GM21447 (cell line): ENCODE results near the gene HTT.
A peak's percentile ranks its signal among the peaks of the same experiment; 100 is the strongest.

Experiments used
- ATAC-seq: cut with Tn5 transposase; IDR thresholded peaks from one replicate; pipeline ENCODE4 v1.9.1; 2021; ENCODE audit not compliant: unreplicated experiment

The HTT gene

DNA sequence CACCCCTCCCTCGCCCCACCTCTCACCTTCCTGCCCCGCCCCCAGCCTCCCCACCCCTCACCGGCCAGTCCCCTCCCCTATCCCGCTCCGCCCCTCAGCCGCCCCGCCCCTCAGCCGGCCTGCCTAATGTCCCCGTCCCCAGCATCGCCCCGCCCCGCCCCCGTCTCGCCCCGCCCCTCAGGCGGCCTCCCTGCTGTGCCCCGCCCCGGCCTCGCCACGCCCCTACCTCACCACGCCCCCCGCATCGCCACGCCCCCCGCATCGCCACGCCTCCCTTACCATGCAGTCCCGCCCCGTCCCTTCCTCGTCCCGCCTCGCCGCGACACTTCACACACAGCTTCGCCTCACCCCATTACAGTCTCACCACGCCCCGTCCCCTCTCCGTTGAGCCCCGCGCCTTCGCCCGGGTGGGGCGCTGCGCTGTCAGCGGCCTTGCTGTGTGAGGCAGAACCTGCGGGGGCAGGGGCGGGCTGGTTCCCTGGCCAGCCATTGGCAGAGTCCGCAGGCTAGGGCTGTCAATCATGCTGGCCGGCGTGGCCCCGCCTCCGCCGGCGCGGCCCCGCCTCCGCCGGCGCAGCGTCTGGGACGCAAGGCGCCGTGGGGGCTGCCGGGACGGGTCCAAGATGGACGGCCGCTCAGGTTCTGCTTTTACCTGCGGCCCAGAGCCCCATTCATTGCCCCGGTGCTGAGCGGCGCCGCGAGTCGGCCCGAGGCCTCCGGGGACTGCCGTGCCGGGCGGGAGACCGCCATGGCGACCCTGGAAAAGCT is at the start of gene HTT, which contains the start of gene HTT-AS:
Gene HTT, plus strand, starts transcription at position 604 of the 768 bp plus-strand sequence. Its CDS starts 145 bp downstream, at position 749.
Gene HTT-AS, minus strand, starts transcription at position 461 of the 768 bp plus-strand sequence.
- peak; percentile 61 for ATAC-seq

DNA sequence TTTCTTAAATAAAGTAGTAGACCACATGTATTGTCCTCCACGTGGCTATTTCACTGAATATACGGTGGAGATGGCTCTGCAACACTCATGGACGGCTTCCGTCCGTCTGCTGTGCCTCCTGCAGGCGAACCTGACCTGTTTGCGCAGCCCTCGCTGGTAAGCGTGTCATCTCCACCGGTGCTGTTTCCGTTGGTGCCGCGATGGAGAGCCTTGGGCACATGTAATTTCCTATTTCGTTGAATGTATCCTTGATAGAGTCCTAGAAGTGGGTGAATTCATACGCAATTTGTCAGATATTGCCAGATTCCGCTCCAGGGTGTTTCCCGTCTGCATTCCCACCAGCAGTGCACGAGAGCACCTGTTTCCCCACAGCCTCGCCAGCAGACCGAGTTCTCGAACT is 48.6 kb upstream of the HTT start:
- ATAC-seq = no peak

DNA sequence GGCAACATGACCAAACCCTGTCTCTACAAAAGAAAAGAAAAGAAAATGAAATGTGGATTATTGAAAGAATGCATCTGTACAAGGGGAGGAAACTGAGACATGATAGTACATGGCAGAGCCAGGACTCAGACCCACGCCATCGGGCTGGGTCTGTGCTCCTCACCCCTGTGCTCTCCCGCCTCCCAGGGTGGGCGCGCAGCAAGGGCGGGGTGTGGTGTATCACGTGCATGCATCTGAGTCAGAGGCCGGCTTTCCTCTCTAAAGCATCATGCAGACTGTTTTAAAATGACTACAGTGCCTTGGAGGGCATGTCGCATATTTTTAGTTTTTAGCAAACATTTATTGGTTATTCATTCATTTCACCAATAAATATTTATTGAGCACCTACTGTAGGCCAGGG is 47.9 kb upstream of the HTT start:
- ATAC-seq = no peak

DNA sequence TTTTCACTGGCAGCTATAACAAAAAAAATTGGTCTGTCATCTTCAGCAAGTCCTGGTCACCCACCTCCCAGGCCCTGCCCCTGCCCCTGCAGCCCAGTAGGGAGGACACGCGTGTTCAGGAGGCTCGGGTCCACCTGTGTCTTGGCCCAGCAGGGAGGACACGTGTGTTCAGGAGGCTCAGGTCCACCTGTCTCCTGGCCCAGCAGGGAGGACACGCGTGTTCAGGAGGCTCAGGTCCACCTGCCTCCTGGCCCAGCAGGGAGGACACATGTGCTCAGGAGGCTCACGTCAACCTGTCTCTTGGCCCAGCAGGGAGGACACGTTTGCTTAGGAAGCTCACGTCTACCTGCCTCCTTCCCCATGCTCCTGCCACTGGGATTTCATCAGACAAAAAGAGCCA is 45.0 kb upstream of the HTT start:
- no peak for ATAC-seq

DNA sequence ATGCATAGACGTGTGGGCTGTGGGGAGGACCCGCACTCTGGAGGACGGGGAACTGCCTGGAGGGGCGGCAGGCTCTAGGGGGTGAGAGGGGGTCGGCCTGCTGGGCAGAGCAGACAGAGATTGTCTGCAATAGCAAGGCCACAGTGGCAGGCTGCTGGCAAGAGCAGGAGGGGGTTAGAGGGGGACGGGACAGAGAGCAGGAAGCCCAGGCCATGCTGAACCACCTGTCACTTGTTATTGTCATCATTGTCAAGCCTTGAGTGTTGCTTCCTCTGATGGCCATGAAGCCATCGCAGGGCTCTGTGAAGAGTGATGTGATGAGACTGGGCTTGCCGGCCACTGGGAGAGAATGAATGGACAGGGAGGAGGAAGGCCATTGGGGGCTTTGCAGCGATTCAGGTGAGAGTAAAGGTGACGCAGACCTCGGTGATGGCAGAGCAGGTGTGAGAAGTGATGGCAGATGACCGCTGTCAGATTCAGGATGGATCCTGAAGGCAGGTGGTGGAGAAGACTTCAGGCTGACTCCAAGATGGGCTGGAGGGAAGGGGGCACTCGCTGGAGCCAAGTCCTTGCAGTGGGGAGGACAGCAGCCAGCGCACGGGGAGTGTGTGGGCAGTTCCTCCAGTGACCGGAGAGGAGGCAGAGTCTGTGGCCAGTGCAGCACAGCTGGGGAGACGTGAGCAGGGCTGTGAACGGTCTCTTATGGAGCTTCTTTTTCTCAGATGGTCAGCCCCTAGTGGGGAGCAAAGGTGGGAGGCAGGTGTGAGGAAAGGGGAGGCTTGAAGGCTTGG is 43.7 kb upstream of the HTT start:
- no peak for ATAC-seq

DNA sequence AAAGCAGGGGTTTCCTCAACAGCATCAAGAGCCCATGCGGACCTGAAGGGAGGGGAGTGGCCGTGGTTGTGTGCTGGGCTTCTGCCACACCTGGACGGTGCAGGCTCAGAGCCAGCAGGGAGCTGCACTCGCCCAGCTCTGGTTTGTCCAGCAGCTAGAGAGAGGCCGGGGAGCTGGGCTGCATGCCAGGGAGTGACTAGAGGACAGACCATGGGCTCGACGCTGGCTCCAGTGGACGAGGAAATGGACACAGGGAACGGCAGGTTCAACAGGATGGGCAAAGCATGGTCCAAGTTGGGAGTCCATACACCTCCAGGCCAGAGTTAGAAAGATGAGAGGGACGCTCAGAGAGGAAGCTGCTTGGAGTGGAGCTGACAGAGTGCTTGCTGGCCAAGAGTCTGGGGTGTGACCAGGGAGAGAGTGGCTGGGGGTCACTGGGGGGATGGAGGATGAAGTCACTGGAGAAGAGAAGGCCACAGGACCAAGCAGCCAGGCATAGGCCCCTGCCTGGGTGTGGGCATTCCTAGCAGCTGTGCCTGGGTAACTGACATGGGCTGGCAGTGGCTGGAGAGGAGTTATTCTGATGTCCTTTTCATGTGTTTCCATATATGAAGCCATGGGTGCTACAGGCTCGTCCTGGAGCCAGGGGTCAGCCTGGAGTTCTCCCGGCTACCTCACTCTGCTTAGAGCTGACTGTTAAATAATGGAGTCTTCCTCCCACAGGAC is 43.0 kb upstream of the HTT start:
- ATAC-seq = no peak

DNA sequence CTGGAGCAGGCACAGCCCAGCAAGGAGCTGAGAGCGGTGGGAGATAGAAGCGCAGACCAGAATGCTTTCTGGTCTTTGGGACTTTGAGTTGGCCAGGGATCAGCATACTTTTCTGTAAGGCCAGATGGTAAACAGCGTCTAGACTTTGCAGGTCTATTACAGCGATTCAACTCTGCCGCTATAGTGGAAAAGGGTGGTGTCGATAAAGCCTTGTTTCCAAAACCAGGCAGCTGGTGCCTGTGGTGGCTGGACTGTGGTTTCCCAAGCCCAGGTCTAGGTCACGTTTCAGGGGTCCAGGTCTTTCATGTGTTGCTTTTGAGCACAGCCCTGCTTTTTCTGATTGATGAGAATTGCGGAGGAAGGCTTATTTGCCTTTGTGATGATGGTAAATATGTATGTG is 40.2 kb upstream of the HTT start:
- no peak for ATAC-seq

DNA sequence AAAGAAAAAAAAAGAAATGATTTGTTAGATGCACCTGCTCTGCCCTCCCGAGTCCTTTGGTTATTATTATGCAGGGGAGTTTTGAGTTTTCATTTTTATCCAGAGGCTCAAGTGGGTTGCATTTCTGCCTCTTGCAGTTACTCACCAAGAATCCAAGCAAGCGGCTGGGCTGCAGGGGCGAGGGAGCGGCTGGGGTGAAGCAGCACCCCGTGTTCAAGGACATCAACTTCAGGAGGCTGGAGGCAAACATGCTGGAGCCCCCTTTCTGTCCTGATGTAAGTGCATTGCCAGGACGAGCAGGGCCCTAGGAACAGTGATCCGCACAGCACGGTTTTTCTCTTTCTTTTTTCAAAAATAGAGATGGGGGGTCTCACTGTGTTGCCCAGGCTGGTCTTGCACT is 39.2 kb upstream of the HTT start:
- ATAC-seq = no peak

DNA sequence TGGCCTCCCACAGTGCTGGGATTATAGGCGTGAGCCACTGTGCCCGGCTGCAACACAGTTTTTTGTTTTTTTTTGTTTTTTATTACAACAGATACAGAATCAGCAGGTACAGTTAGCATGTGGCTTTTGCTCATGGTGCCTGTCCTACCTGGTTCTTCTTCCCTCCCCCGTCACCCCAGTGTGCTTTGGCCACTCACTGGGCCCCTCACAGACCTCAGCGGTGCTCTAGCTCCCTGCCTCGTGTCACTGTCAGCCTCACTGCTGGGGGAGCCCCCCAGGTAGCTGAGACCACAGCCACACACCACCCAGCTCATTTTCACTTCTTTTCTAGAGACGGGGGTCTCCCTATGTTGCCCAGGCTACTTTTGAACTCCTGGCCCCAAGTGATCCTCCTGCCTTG is 38.8 kb upstream of the HTT start:
- no peak for ATAC-seq

DNA sequence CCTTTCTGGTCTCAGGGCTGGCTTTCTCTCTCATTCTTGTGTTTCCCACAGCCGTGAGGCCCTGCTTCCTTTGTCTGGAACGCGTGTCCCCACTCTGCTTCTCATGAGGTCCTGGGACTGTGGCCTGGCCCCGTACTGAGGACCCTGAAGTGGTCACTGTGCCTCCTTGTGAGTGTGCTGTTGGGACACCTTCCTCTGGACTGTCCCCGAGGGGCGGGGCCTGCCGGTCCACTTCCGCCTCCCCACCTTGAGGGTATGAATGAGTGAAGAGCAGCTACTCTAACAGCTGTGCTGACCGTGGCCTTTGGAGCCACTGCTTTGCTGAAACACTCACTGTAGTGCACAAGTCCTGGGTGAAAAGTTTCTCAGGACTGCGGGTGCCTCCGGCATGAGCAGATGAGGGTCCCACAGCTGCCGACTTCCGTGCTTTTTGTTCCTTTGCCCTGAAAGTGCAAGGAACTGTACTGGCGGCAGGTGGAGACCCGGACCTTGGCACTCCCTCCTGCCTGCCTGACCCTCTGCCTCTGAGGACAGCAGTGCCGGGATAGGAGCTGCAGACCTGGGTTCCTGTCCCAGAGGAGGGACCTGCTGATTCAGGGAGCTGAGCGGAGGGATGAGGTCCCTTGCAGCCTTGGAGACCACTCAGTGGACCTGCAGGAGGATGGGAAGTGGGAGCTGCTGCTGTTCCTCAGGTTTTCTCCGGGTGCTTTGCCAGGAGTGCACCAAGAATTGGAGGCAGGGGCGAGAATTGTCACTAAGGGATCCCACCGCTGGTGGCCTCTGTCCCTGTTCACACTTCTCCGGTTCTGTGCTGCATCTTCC is 38.1 kb upstream of the HTT start:
- ATAC-seq = no peak

DNA sequence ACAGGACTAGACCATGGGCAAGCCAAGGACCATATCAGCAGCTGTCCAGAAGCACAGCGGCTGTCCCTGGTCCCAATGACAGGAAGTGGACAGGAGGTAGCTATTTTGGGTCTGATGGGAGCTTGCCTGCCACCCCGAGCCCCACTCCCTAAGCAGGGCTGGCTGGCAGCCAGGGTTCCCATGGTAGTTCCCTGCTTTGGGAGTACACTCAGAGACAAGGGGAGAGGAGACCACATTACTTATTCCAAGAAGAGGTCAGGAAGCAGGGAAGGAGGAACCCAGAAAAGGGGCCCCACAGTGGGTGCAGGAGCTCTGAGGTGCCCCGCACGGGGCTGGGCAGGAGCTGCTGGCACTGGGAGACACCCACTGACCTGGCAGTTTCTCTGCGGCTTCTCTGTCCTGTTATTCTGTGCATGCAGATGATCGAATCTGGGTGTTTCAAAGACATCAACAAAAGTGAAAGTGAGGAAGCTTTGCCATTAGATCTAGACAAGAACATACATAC is 36.5 kb upstream of the HTT start:
- no peak for ATAC-seq

DNA sequence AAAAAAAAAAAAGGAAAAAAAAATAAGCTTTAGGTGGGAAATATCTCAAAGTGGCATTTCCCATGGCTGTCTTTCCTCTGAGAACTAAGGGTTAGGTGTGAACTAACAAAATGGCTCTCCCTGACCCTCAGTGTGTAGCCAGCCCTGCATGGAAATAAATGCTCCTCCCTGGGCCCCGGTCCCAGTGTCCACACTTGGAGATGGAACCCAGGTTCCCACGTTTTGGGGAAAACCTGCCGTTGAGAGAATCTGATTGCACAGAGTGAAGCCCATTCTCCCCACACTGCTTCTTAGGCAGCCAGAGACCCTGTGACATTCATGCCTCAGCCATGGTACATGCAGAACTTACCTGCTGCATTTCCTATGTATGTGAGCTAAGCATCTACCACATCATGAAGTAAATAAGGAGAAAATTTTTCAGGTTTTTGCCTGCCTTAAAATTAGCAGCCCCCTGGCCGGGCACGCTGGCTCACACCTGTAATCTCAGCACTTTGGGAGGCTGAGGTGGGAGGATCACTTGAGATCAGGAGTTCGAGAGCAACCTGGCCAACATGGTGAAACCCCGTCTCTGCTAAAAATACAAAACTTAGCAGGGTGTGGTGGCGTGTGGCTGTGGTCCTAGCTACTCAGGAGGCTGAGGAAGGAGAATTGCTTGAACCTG is 34.6 kb upstream of the HTT start:
- peak; percentile 3 for ATAC-seq

DNA sequence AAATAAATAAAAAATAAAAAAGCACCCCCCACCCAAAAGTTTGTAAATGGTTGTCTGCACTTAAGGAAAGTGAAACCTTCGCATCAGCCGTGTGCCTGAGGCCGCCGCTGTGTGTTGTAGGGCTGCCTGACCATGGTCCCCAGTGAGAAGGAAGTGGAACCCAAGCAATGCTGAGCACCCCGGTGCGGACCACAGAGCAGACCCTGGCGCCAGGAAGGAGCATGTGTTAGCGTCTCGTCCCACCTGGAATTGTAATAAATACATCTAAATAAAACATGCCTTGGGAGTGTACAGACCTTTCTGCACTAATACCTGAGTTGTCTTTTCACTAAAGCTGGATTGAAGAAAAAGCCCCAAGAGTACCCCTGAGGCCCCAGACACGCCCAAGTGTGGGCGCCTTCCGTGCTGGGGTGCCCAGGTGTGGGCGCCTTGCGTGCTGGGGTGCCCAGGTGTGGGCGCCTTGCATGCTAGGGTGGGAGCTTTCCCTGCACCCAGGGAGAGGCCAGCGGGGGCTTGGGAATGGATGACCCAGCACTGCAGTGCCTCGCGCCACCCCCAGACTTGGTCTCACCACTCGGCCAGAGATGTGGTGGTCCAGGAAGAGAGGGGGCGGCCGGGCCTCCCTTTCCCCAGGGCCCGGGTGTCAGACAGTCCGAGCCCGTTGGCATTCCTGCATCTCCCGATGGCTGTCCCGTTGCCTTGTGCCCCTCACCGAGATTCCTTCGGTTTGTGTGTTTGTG is 33.9 kb upstream of the HTT start:
- ATAC-seq = peak; percentile 51

DNA sequence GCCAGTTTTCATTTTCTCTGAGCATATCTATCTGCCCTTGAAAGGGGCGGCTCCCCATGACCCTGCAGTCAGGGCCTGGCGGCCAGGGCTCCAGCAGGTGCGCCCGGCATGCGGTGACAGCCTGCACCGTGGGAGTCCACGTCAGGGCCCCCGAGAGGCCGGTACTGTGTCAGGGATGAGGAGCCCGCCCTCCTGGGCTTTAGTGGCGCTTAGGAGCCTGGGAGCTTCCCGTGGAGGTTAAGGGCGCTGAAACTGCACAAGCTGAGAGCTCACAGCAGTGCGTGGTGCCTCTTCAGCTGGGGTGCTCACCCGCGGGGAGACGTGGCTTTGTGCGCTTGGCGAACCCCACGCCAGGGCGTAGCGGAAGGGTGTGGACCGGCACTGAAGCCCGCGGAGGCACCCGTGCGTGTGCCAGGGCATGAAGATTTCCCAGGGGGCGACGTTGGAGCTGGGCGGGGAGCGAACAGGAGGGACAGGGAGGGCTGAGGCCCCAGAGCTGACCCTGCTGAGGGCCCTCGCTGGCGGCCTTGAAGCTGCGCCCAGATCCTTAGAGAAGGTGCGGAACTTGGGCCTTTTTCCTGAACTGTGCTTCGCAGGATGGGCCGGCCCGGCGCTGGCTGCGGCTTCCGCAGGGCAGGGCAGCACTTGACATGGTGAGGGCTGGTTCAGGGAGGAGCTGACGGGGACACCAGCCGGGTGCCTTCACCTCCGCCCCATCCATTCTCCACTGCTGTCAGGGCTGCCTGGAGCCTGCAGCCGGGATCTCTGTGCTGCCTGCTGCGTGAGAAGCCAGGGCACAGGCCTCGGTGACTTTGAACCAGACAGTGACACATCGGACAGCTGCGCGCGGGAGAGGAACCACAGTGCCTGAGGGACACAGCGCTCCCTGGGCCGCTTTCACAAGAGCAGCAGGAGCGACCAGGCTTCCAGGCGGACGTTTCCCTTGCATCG is 33.0 kb upstream of the HTT start:
- ATAC-seq = no peak

DNA sequence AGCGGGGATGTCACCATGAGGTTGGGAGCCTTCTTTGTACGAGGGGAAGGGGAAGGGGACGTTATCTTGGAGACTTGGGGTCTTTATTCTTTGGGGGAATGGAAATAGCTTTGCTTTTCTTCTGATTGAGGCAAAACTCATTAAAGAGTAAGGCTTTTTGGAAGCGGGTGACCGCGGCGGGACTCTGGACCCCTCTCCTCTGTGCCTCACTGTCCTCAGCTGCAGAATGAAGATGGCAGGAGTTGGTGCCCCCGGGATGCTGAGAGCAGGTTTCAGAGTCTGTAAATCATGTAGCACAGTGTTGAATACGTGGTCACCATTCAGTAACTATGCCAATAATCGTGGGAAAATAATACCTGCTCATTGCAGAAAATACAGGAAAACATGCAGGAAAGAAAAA is 32.3 kb upstream of the HTT start:
- no peak for ATAC-seq

DNA sequence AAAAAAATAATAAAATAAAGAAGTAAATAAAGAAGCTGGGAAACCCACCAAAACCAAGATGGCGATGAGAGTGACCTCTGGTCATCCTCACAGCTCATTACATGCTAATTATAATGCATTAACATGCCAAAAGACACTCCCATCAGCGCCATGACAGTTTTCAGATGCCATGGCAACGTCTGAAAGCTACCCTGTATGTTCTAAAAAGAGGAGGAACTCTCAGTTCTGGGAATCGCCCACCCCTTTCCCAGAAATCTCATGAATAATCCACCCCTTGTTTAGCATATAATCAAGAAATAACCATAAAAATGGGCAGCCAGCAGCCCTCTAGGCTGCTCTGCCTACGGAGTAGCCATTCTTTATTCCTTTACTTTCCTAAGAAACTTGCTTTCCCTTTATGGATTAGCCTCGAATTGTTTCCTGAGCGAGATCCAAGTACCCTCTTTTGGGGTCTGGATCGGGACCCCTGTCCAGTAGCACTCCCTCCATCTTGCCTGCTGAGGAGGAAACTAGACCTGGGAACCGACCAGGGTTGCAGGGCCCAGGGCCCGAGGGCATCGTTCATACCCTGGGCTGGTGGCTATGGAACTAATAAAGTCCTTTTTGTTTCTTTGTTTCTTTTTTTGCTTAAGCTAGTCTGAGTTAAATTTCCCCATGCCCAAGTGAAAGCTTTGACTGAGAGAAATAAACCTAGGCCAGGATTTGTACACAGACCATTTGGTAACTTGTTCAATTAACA is 31.0 kb upstream of the HTT start:
- no peak for ATAC-seq
